MV-4-11 (cell line): ENCODE data around the gene IL12RB2.

Experiments used
- DNase-seq: peaks from one replicate; lab custom pipeline; 2025; lab: John Stamatoyannopoulos, UW

Gene IL12RB2

GRCh38 chr1:67312615-67313014, 4.9 kb downstream of the IL12RB2 start:
- peak; percentile 39 for DNase-seq

- DNase-seq = no peak
Measured at GRCh38 chr1:67313934-67314671, 6.4 kb downstream of the IL12RB2 start.

DNA sequence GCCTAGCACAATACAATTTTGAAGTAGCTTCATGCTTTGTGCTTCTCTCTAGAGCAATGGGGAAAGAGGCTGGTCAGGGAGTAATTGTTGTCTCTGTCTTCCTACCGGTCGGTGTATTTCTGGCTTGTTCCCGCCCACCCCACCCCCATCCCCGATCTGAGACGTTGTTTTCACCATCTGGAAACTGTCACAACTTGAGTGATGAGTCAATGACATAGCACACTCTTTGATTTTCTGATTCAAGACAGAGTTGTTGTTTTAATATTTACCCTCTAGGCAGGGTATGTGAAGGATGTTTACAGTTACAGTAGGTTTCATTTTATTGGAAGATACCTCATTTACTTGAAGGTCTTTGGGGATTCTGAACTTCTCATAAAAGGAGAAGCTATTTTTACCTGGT, 7.0 kb downstream of the IL12RB2 start:
- DNase-seq = no peak

DNA sequence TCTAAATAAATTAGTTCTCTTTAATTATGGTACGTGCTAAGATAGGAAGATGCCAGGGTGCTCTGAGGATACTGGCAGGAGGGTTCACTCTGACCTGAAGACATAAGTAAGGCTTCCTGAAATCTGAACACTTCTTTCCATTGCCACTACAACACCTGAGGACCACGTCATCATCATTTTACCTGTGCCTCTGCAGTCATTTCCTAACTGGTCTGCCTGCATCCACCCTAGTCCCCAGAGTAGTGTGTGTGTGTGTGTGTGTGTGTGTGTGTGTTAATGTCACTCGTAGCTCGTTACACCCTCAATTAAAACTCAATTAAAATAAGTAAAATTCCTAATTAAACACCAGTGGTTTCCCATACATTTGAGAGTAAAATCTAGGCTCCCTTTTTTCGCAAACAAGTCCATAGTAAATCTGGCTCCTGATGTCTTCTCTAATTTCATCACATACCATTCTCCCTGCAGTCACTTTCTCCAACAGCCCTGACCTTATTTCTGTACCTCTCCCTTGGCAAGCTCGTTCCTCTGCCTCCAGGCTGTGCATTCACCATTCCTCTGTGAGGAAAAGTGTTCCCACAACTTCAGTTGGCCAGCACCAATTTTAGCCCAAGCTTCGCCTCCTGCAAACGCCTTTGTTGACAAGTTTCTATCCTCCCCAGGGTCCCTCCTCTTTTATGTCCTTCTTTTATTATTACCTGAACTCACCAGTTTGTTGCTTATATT, 8.7 kb downstream of the IL12RB2 start:
- DNase-seq = no peak

- no peak for DNase-seq
Measured at GRCh38 chr1:67316918-67317317, 9.2 kb downstream of the IL12RB2 start.

- no peak for DNase-seq
Measured at GRCh38 chr1:67317803-67318202, 10.1 kb downstream of the IL12RB2 start.

DNA sequence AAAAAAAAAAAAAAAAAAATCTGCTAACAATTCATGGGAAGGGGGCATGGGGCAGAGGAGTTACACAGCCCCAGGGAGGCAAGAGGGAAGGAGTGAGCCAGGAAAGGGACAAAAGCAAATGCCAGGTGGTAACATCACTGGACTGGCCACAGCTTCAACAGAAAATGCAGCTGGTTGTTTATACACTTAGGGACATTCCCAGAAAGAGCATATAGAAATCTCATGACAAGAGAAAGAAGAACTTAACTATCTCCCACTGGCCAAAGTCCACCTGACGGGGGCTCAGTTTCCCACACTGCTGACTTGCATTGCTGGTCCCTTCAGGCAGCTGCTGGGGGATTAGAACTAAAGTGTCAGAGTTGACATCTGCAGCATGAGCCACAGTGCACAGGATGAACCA, 14.8 kb downstream of the IL12RB2 start:
- no peak for DNase-seq

DNA sequence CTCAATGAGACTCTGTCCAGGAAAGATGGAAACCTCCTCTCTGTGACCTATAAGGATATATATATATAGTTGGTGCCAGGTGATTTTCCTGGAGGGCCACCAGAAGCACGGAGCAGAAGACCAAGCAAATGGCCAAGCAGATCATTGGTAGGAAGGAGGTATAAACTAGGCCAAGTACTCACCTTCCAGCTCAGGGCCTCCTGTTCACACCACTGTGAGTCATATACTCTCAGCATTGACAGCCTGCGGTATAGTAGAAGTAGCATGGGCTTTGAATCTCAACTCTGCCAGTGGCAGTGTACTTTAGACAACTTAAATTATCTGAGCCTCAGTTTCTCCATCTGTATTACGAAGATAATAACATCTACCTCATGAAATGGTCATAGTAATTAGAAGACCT, 15.4 kb downstream of the IL12RB2 start:
- DNase-seq = no peak

DNA sequence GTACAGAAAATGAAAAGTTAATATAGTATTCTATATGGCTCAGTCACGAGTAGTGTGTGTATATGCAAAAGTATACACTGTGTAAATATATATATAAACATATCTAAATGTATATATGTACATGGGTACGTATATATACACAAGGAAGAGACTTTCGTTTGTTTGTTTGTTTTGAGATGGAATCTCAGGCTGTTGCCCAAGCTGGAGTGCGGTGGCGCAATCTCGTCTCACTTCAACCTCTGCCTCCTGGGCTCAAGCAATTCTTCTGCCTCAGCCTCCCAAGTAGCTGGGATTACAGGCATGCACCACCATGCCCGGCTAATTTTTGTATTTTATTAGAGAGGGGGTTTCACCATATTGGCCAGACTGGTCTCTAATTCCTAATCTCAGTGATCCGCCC, 16.4 kb downstream of the IL12RB2 start:
- DNase-seq = no peak

DNA sequence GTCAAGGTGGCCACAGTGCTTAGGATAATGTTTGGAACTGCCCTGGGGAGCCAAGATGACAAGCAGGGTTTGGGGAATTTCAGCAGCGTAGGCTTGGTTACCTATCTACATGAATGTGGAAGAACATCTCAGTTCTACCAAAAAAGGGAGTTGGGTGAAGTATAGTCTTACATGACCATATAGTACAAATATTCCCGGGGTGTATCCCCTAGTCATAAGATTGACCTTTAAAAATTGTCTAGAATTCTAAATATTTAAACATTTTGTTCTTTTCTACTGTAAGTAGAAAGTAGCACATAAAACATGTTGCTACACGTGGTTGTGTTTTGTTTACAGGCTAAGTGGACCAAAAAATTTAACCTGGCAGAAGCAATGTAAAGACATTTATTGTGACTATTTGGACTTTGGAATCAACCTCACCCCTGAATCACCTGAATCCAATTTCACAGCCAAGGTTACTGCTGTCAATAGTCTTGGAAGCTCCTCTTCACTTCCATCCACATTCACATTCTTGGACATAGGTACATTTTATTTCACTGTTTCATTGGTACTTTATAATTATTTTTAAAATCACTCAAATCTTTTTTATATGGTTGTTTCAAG, 20.3 kb downstream of the IL12RB2 start:
- DNase-seq = no peak

- no peak for DNase-seq
Measured at GRCh38 chr1:67332653-67333529, 25.2 kb downstream of the IL12RB2 start.

GRCh38 chr1:67333603-67334002, 25.9 kb downstream of the IL12RB2 start:
- DNase-seq = no peak

DNA sequence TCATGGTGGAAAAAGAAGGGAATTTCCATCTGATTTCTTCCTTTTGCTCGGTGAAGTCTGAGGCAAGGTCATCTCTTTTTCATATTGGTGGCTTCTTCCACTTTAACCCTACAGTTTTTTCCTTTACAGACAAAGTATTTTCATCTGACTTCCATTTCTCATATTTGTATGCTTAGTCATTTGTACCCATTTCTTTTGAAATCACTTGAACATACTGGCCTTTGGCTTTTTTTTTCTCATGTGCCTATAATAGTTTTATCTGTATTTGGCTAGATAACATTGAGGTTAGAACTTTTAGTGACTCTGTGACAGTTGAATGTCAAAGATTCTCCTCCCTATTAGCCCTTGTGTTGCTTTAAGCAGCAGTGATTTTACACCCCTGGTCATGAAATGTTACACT, 27.7 kb downstream of the IL12RB2 start:
- DNase-seq = no peak

DNA sequence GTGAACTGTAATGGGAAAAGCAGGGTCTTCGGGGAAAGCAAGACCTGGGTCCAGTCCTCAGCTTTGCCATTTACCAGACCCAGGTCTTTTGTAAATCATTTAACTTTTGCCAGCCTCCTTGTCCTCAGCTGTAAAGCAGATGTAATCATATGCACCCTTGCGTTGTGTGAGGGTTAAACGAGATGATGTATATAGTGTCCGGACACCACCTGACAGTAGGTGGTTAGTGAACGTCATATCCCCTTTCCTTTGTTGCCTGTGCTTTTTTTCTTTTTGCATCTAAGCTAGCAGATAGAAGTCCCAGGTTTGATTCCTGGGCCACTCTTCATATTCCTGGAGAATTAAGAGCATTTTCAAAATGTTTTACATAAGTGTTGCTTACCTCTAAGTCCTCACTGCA, 28.5 kb downstream of the IL12RB2 start:
- DNase-seq = no peak

DNA sequence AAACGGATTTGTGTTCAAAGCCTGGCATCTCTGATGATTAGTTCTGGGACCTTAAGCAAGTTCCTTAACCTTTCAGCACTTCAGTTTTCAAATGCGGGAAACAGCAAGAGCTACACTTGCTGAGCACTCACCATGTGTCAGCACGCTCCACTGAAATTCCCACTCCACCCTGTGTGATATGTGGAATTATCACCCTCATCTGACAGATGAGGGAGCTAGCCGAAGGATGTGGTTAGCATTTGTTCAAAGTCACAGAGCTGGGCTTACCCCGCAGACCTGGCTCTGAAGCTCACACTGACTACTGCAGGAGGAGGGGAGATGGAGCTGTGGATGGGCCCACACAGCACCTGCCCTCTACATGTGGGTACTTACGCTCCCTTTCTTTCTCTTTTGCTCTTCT, 29.1 kb downstream of the IL12RB2 start:
- DNase-seq = no peak

DNA sequence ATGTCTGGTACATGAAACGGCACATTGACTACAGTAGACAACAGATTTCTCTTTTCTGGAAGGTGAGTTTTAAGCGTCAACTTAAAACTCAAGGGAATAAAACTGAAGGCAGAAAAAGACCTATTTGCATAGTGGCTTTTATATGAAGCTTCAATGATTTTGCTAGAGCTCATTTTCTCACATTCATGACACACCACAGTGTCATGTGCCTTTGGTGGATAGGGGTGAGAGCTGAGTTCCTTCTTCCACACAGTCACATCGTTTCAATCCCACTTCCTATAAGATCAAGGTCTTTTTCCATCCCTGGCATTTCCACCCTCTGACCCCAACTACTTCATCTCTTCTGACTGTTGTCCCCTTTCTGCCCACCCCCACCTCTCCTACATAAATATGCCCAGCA, 31.0 kb downstream of the IL12RB2 start:
- peak; percentile 11 for DNase-seq

DNA sequence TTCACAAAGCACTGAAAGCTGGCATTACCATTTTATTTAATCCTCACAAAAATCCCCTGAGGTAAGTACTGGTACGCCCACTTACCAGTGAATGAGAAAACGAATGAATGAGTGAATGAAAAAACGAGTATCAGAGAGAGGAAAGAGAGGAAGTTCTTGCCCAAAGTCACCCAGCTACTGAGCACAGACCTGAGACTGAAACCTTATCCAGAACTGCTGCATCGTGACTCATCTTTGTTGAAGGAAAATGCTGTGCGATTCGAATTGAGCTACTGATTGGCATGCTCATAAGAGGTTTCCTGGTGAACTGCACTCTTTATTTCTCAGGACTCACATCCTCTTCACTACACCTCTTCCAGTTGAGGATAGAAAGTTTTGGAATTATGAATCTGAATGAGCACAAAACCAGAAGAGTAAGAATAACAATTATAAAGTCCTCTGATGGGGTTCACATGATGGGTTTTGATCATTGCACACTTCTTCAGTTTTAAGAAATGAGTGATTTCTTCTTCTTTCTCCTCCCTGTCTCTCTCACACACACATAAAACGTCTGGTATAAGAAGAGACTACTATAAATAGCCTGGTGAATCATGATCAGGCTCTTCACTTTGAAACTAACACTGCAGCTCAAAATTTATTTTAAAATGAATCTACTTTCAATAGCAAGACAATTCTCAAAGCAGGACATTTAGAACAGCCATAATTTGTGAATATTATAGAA, 32.1 kb downstream of the IL12RB2 start:
- DNase-seq = peak; percentile 66

DNA sequence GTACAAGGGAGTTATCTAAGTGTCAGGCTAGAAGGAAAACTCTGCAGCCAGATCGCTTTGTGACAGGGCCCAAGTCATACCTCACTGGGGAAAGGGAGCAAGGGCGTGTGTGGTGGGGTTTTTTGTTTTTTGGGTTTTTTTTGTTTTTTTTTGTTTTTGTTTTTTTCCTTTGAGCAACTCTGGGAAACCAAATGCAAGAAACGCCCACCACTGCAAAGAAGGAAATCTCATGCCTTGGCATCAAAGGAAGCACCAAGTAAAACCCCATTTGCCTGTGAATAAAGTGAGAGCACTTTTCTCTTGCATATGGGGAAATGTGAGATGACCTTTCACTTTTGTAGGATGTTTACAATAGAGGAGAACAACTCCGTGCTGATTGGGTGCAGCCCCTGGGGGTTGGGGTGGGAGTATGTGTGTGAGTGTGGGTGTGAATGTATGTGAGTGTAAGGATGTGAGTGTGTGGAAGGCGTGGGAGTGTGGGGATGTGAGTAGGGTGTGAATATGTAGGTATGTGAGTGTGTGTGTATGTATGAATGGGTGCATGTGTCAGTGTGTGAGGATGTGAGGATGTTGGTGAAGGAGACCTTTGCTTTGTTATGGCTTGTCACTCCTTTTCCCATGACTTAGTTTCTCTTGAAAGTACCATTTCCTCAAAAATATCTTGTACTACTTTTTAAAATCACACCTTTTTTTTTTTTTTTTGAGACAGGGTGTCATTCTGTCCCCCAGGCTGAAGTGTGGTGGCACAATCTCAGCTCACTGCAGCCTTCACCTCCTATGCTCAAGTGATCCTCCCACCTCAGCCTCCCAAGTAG, 34.6 kb downstream of the IL12RB2 start:
- no peak for DNase-seq

DNA sequence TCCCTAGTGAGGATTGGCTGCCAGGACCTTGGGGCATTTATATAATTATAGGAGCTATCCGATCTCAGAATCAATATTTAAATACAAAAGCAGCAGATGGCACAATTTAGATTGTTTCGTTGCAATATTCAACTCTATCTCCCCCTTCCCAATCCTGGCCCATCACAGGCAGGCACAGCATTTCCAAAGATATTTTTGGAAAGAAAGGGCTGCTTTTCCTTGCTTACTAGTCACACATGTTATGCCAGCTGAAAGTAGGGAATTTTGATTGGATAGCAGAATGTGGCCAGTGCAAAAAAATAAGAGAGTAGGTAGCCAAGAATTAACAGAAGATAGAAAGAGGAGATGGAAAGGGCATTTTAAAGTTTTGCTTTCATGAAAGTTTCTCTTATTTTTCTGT, 37.9 kb downstream of the IL12RB2 start:
- no peak for DNase-seq

GRCh38 chr1:67346982-67347381, 39.3 kb downstream of the IL12RB2 start:
- no peak for DNase-seq
